B cell (primary cell): ENCODE results near the gene BET1L. TPM values are rescaled to one million over a fixed set of nuclear protein-coding genes. Genes with fewer than 3 reads are reported as not detected.
A peak's percentile ranks its signal among the peaks of the same experiment; 100 is the strongest.

ENCODE experiments used
- ATAC-seq: fragments of 200-7000 bp; cut with Tn5 transposase; one replicate; pipeline ENCODE4 v1.10.0; 2021; ENCODE audit warnings: low read depth, mild to moderate bottlenecking, moderate number of reproducible peaks, moderate library complexity
- CTCF ChIA-PET: fragments of 350-600 bp; sonication (Branson Sonifier 250); formaldehyde crosslinking; loops from one replicate; lab custom pipeline; 2021; ENCODE audit warnings: antibody characterized with exemption, inconsistent platforms; lab: Charles Lee
- POLR2A ChIA-PET: fragments of 350-600 bp; sonication (Branson Sonifier 250); formaldehyde crosslinking; loops from one replicate; lab custom pipeline; 2021; ENCODE audit warnings: antibody characterized with exemption; lab: Charles Lee
- DNase-seq: peaks from one replicate; pipeline ENCODE4 v3.0.0; 2013
- H2AFZ ChIP-seq: 2 replicates; pipeline ENCODE4 v1.6.1; 2012; ENCODE audit warnings: mild to moderate bottlenecking, low read depth, low read length; ENCODE audit not compliant: insufficient read depth, poor library complexity, severe bottlenecking
- H3K27ac ChIP-seq, 2 donors: 1 replicate in 1 of 2; 2 replicates in 1 of 2; pipeline ENCODE4 v1.5.1; 2012 to 2013; ENCODE audit warnings: low read length in 2 of 2, mild to moderate bottlenecking in 2 of 2, moderate library complexity in 1 of 2
- H3K27me3 ChIP-seq, 4 experiments: fragments of 200-600 bp in 1 of 4; sonication (generic) in 1 of 4; replicated peaks in 1 of 4; 1 replicate in 2 of 4; 2 replicates in 2 of 4; pipeline versions ENCODE4 v1.6.1 to v1.7.0; 2013 to 2016; ENCODE audit warnings: low read length in 3 of 4, mild to moderate bottlenecking in 2 of 4, mixed read lengths in 1 of 4, moderate library complexity in 1 of 4; ENCODE audit not compliant: insufficient read depth in 4 of 4, control insufficient read depth in 3 of 4; ENCODE audit errors: control extremely low read depth in 1 of 4
- H3K36me3 ChIP-seq, 2 experiments: replicated peaks in 1 of 2; 1 replicate in 1 of 2; 2 replicates in 1 of 2; pipeline versions ENCODE4 v1.6.1 to v1.7.1; 2013; ENCODE audit warnings: low read length in 1 of 2; ENCODE audit not compliant: insufficient read depth in 2 of 2, control insufficient read depth in 1 of 2; ENCODE audit errors: control extremely low read depth in 1 of 2, extremely low read depth in 1 of 2
- H3K4me1 ChIP-seq, 2 donors: fragments of 200-600 bp in 1 of 2; sonication (generic) in 1 of 2; 1 replicate in 1 of 2; 2 replicates in 1 of 2; pipeline versions ENCODE4 v1.5.1 to v1.6.1; 2013 to 2017; ENCODE audit warnings: low read length in 2 of 2; ENCODE audit not compliant: control insufficient read depth in 2 of 2, insufficient read depth in 2 of 2
- H3K4me2 ChIP-seq: replicated peaks from 2 replicates; pipeline ENCODE3; 2012; ENCODE audit warnings: mild to moderate bottlenecking, low read depth, low read length; ENCODE audit not compliant: poor library complexity, severe bottlenecking
- H3K4me3 ChIP-seq, 5 experiments: fragments of 200-600 bp in 1 of 5; sonication (generic) in 1 of 5; 1 replicate in 3 of 5; 2 replicates in 2 of 5; pipeline versions ENCODE4 v1.5.1 to v1.7.0; 2011 to 2016; ENCODE audit warnings: low read length in 4 of 5, mild to moderate bottlenecking in 4 of 5, low read depth in 2 of 5, control low read depth in 1 of 5, moderate library complexity in 1 of 5; ENCODE audit not compliant: insufficient read depth in 1 of 5; ENCODE audit errors: control extremely low read depth in 1 of 5, extremely low read depth in 1 of 5
- H3K79me2 ChIP-seq: fragments of 200-600 bp; sonication (generic); one replicate; pipeline ENCODE4 v1.6.0; 2016; ENCODE audit warnings: low read length; ENCODE audit not compliant: control insufficient read depth, insufficient read depth
- H3K9ac ChIP-seq: fragments of 200-600 bp; sonication (generic); 2 replicates; pipeline ENCODE4 v1.6.1; 2017; ENCODE audit warnings: mild to moderate bottlenecking, low read length, moderate library complexity
- H3K9me3 ChIP-seq, 3 donors: one replicate each; pipeline versions ENCODE4 v1.6.1 to v1.7.1; 2013; ENCODE audit warnings: low read length in 2 of 3; ENCODE audit not compliant: control insufficient read depth in 2 of 3, insufficient read depth in 1 of 3; ENCODE audit errors: control extremely low read depth in 1 of 3
- H4K20me1 ChIP-seq: 2 replicates; pipeline ENCODE4 v1.6.0; 2012; ENCODE audit warnings: mild to moderate bottlenecking, low read length; ENCODE audit not compliant: insufficient read depth, control insufficient read depth, poor library complexity, severe bottlenecking
- H3K27ac Mint-ChIP-seq: one replicate; pipeline ENCODE4 v1.8.0; 2021; ENCODE audit warnings: mixed read lengths
- H3K27me3 Mint-ChIP-seq: one replicate; pipeline ENCODE4 v1.8.0; 2021; ENCODE audit warnings: mixed read lengths
- H3K4me1 Mint-ChIP-seq: one replicate; pipeline ENCODE4 v1.8.0; 2021; ENCODE audit warnings: mixed read lengths
- H3K4me3 Mint-ChIP-seq: one replicate; pipeline ENCODE4 v1.8.0; 2021; ENCODE audit warnings: mixed read lengths
- H3K9me3 Mint-ChIP-seq: one replicate; pipeline ENCODE4 v1.8.0; 2022; ENCODE audit warnings: mixed read lengths; ENCODE audit not compliant: insufficient read depth
- EZH2 ChIP-seq: IDR thresholded peaks from 2 replicates; pipeline ENCODE4 v1.6.1; 2012; ENCODE audit warnings: borderline replicate concordance, low read depth, mild to moderate bottlenecking, moderate library complexity, low read length; ENCODE audit not compliant: insufficient read depth, poor library complexity, severe bottlenecking
- WGBS: methylation state at CpG from one replicate; pipeline ENCODE4 v1.1.5; 2013; ENCODE audit warnings: missing lambda C conversion rate; ENCODE audit not compliant: insufficient coverage; 5-methylcytosine and 5-hydroxymethylcytosine counted together
- intact Hi-C: fragments of 100-400 bp; cut with micrococcal nuclease; formaldehyde crosslinking; loops from one replicate; pipeline ENCODE4 v1.10.0; 2022
- polyA plus RNA-seq: library from polyadenylated mRNA; depleted of rRNA; stranded (reverse); fragments of >200 nt; gene quantifications from 2 replicates; pipeline ENCODE4 v1.2.3, GENCODE V29; 2012
- total RNA-seq, 2 donors: library from RNA; stranded (reverse); fragments of 120-200 nt in 1 of 2; gene quantifications; 1 replicate in 1 of 2; 2 replicates in 1 of 2; pipeline versions ENCODE4 v1.2.3 to v1.2.4, GENCODE V29; 2013 to 2022
- TF ChIP-seq, protein P1 (sequence below): fragments of 200-600 bp; IDR thresholded peaks from one replicate; pipeline ENCODE4 v1.8.0; 2022; ENCODE audit warnings: antibody characterized with exemption, mild to moderate bottlenecking

Gene BET1L
- total and polyA plus RNA-seq, 2 donors (not counting 1 experiment from before 2014, with no cell fraction given) = 49.3 to 69.1 TPM

DNA sequence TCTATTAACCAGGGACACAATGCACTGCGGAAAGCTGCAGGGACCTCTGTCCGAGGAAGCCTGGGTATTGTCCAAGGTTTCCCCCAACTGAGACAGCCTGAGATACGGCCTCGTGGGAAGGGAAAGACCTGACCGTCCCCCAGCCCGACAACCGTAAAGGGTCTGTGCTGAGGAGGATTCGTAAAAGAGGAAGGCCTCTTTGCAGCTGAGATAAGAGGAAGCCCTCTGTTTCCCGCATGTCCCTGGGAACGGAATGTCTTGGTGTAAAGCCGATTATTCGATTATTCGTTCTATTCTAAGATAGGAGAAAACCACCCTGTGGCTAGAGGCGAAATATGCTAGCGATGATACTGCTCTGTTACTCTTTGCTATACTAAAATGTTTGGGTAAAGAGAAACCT lies 5.2 kb downstream of the BET1L start:
- H3K27me3 ChIP-seq = no peaks in the 10 kb centered on the region
- CTCF ChIA-PET = no interaction called here
- peaks cover 14 to 21% of the 10 kb centered on the region in 2 donors for H3K4me1 ChIP-seq
- intact Hi-C loops = no loop called here
- DNase-seq = no peak
- peaks cover 55% of the 10 kb centered on the region for H4K20me1 ChIP-seq
- POLR2A ChIA-PET = no interaction called here
- H3K36me3 ChIP-seq = peaks cover 0 to 31% of the 10 kb centered on the region in 2 experiments
- TF ChIP-seq EZH2 = no peak
- TF ChIP-seq, protein P1, sequence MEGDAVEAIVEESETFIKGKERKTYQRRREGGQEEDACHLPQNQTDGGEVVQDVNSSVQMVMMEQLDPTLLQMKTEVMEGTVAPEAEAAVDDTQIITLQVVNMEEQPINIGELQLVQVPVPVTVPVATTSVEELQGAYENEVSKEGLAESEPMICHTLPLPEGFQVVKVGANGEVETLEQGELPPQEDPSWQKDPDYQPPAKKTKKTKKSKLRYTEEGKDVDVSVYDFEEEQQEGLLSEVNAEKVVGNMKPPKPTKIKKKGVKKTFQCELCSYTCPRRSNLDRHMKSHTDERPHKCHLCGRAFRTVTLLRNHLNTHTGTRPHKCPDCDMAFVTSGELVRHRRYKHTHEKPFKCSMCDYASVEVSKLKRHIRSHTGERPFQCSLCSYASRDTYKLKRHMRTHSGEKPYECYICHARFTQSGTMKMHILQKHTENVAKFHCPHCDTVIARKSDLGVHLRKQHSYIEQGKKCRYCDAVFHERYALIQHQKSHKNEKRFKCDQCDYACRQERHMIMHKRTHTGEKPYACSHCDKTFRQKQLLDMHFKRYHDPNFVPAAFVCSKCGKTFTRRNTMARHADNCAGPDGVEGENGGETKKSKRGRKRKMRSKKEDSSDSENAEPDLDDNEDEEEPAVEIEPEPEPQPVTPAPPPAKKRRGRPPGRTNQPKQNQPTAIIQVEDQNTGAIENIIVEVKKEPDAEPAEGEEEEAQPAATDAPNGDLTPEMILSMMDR = no peak
- H2AFZ ChIP-seq = no peak overlapping the region
- no peaks in the 10 kb centered on the region for H3K27me3 Mint-ChIP-seq
- peaks cover 45% of the 10 kb centered on the region for H3K79me2 ChIP-seq
- no peak overlapping the region for H3K27ac ChIP-seq
- no peak for ATAC-seq
- H3K9ac ChIP-seq = no peak overlapping the region
- no peaks in the 10 kb centered on the region for H3K9me3 ChIP-seq
- H3K4me3 Mint-ChIP-seq = no peak overlapping the region
- no peaks in the 10 kb centered on the region for H3K9me3 Mint-ChIP-seq
- H3K27ac Mint-ChIP-seq = peak overlapping the region; percentile 12
- WGBS = 31% methylated on average over 12 of the region's 15 CpGs
- H3K4me2 ChIP-seq = no peak overlapping the region
- no peak overlapping the region for H3K4me3 ChIP-seq
- peaks cover 39% of the 10 kb centered on the region for H3K4me1 Mint-ChIP-seq

DNA sequence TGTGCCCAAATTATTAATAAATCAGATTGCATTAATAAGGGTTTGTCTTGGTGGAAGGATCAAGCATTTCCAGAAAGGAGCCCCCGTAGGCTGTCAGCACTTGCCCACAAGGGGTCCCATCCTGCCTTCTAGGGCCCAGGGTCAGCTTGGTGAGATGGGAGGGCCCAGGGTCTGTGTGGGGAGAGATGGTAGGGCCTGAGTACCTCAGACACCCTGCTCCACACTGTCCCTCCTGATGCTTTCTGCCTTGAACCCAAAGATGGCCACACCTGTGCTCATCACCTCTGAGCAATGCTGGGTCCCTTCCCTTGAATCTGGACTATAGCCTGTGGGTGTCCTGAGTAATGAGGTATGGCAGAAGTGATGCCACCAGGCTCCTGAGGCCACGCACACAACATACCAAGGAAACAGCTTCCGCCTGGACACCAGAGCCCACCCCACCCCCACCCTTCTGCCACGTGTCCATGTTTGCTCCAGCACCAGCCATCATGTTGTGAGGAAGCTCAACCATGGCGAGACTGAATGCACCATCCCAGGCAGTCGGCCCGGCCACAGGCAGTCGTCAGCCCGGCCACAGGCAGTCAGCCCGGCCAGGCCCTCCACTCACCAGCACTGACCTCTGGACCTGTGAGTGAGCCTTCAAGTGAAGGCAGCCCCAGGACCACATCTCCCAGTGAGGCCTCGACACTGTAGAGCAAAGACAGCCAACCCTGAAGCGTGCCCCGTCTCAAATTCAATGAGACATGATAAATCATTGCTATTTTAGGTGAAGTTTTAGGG lies 6.8 kb downstream of the BET1L start:
- no peaks in the 10 kb centered on the region for H3K9me3 Mint-ChIP-seq
- H3K4me3 ChIP-seq = no peak overlapping the region
- H2AFZ ChIP-seq = no peak overlapping the region
- CTCF ChIA-PET = no interaction called here
- POLR2A ChIA-PET = no interaction called here
- H4K20me1 ChIP-seq = peaks cover 40% of the 10 kb centered on the region
- H3K4me1 ChIP-seq = peaks cover 1 to 6% of the 10 kb centered on the region in 2 donors
- H3K4me1 Mint-ChIP-seq = peaks cover 28% of the 10 kb centered on the region
- no peak overlapping the region for H3K9ac ChIP-seq
- intact Hi-C loops = no loop called here
- no peaks in the 10 kb centered on the region for H3K27me3 Mint-ChIP-seq
- ATAC-seq (no peak), DNase-seq (no peak)
- no peak overlapping the region for H3K4me3 Mint-ChIP-seq
- H3K79me2 ChIP-seq = peaks cover 29% of the 10 kb centered on the region
- H3K4me2 ChIP-seq = no peak overlapping the region
- no peaks in the 10 kb centered on the region for H3K27me3 ChIP-seq
- H3K27ac Mint-ChIP-seq = no peak overlapping the region
- TF ChIP-seq, protein P1 = no peak
- TF ChIP-seq EZH2 = no peak
- over 99% methylated on average over 12 of the region's 13 CpGs for WGBS
- no peak overlapping the region for H3K27ac ChIP-seq
- peaks cover 0 to 28% of the 10 kb centered on the region in 2 experiments for H3K36me3 ChIP-seq
- H3K9me3 ChIP-seq = no peaks in the 10 kb centered on the region
